GM12873 (cell line): Measurements from ENCODE around the gene BTF3.
A peak's percentile ranks its signal among the peaks of the same experiment; 100 is the strongest.

Experiments used
- TF ChIP-seq, protein P1 (sequence below): IDR thresholded peaks from 2 replicates; pipeline ENCODE4 v1.5.1; 2012; ENCODE audit warnings: low read depth, mild to moderate bottlenecking, moderate library complexity, low read length, control low read depth; ENCODE audit not compliant: insufficient read depth; ENCODE audit errors: missing control alignments

The BTF3 gene

DNA sequence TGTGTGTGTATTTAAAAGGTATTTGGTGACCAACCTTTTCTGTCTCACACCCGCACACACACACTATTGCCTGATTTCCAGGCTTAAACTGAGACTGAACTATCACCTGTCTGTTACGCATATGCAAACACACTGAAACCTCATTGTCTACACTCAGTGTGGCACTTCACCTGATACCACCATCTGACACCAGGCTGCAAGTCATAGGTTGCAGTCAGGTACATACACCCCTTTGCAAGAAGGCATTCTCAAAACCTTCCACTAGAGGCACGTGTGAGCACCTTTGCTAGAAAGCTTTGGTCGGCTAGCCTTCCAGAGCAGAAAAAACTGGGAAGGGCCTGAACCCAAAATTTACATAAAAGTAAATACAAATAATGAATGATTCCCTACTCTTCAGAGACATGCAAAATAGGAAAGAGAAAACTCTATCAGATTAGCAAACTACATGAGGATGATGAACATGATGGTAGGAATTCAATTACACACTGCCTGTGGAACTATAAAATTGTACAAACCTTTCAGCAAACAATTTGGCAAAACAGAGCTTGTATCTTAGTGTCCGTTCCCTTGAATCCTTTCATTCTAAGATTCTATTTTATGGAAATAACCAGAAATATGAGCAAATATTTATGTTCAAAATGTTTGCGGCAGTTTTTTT lies 43.7 kb upstream of the BTF3 start:
- TF ChIP-seq, protein P1, sequence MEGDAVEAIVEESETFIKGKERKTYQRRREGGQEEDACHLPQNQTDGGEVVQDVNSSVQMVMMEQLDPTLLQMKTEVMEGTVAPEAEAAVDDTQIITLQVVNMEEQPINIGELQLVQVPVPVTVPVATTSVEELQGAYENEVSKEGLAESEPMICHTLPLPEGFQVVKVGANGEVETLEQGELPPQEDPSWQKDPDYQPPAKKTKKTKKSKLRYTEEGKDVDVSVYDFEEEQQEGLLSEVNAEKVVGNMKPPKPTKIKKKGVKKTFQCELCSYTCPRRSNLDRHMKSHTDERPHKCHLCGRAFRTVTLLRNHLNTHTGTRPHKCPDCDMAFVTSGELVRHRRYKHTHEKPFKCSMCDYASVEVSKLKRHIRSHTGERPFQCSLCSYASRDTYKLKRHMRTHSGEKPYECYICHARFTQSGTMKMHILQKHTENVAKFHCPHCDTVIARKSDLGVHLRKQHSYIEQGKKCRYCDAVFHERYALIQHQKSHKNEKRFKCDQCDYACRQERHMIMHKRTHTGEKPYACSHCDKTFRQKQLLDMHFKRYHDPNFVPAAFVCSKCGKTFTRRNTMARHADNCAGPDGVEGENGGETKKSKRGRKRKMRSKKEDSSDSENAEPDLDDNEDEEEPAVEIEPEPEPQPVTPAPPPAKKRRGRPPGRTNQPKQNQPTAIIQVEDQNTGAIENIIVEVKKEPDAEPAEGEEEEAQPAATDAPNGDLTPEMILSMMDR = peak; percentile 92

DNA sequence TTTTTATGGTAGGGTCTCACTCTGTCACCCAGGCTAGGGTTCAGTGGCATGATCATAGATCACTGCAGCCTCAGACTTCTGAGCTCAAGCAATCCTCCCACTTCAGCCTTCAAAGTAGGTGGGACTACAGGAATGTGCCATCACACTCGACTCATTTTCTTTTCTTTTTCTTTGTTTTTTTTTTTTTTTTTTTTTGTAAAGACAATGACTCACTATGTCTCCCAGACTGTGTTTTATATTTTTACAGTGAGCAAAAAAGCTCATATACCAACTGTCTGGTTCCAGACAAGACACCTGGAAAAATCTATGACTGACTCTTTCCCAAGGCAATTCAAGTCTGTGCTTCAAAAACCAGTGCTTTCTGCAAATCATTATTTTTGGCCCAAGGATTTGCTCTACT lies 38.9 kb upstream of the BTF3 start:
- TF ChIP-seq, protein P1 = no peak

DNA sequence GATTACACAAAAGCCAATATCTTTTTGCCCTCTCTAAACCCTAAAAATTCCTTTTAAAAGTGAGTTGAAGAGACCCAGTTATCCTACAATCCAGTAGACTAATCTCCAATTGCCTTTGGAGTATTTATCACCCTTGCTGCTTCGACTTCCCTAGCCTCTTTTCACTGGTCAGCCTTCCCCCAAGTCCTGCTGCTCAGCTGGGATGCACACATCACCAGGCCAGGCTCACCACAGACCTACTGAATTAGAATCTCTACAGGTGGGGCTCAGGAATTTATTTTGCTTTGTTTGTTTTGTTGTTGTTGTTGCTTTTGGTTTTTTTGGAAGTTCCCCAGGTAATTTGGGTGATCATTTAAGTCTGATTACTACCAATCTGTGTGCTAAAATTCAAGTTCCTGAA lies 38.1 kb upstream of the BTF3 start:
- TF ChIP-seq, protein P1 = no peak

DNA sequence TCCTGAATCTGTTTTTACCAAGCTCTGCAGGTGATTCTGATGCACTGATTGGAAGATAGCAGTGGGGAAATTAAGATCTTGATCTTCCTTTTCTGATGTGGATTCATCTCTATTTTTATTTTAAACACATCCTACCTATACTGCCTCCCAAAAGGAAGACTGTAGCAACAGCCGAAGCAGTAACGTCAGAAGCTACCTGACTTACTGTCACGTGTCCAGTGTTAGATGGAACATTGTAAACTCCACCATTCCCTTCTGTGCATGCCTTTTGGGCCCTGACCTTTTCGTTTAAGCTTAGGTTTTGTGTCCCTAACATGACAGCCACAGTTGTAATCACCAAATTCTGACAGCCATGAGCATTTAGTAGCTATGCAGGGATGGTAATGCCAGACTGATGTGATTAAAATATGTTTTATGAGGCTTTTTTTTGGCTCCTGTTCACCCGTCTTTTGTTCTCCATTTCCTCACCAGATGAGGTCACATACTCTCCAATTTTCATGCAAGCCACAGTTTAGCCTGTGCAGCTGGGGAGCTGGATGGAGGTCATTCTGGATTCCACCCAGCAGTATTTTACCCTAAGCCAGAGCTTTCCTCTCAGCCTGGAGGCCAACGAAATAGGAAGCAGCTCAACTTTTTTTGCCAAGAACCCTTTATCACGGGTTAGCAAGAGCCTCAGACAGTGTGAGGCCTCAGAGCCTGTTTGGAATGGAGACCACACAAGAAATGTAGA lies 34.1 kb upstream of the BTF3 start:
- TF ChIP-seq, protein P1 = no peak

DNA sequence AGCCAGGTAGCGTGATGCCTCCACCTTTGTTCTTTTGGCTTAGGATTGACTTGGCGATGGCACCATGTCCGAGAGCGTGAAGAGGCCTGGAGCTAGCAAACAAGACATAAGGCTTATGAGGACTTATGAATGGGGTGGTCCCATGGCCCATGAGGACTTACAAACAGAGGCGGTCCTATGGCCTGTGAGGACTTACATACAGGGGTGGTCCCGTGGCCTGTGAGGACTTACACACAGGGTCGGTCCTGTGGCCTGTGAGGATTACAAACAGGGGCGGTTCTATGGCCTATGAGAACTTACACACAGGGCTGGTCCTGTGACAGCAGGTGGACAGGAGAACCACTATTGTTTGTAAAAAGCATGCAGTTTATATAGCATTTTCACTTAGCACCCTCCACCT lies 28.4 kb upstream of the BTF3 start:
- TF ChIP-seq, protein P1 = no peak

DNA sequence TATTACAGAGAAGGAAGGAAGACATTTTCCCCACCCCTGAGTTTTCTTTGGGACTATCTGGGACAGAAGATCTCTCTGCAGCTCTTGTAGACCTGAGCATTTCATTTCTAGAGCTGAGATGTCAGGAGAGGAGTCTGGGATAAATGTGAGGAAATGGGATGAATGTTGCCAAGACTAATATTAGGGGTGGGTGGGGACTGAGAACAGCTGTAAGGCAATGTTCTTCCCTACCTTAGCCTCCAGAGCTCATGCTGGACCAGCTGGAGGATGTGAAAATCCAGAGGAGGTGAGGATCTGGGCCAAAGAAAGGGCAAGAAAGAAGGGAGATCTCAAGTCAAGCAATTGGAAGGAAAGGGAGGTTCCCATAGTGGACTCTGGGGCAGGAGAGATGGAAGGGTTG lies 26.6 kb upstream of the BTF3 start:
- TF ChIP-seq, protein P1 = no peak

DNA sequence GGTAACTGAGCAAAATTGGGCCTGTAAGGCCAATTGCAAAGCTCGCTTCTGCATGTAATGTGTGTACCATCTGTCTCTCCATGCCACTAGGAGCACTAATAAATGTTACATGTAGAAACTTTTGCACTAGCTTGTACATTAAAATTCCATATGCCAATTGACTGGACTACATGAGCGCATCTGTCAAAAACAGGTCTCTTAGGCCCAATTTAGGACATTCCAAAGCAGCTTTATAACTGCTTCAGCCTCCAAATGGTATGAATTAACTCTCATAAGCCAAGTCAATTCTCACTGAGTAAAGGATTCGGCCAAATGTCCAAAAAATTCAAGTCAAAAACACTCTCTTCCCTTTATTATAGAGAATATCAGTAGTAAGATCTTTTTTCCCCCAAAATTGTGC lies 26.1 kb upstream of the BTF3 start:
- TF ChIP-seq, protein P1 = no peak
